Erythroblast (primary cell): ENCODE results near the gene SPATA25.
A peak's percentile ranks its signal among the peaks of the same experiment; 100 is the strongest.
"Not testable (repeated sequence)": the region's sequence is repeated elsewhere in the genome, so short reads cannot be mapped to it uniquely, and the experiment has no call there.

ENCODE experiments used
- DNase-seq, 2 experiments: peaks; one replicate each; lab custom pipeline; 2025; lab: John Stamatoyannopoulos, UW
- GATA1 ChIP-seq: IDR thresholded peaks from 2 replicates; pipeline ENCODE4 v1.6.1; 2011; ENCODE audit warnings: low read depth, mild to moderate bottlenecking, control low read depth, low read length, moderate library complexity
- POLR2A ChIP-seq: IDR thresholded peaks from 2 replicates; pipeline ENCODE4 v1.6.1; 2011; ENCODE audit warnings: mild to moderate bottlenecking, low read length

SPATA25 gene

DNA sequence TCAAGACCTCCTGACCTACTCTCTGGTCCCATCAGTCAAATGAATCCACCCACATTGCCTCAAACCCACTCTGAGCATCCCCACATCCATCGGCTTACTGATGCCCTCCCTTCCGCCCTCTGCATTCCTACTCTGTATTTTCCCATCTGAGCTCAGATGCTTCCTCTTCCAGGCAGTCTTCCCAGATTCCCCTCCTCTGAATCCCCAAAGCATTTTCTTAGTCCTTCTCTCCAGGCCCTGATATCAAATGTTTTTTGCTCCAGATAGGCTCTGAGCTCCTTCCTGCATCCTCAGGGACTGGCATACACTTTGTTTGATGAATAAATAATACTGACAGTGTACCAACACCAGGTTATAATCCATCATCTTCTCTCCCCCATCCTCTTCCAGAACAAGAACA lies 20.7 kb upstream of the SPATA25 start:
- TF ChIP-seq POLR2A (no peak), GATA1 (no peak)
- no peak for DNase-seq

DNA sequence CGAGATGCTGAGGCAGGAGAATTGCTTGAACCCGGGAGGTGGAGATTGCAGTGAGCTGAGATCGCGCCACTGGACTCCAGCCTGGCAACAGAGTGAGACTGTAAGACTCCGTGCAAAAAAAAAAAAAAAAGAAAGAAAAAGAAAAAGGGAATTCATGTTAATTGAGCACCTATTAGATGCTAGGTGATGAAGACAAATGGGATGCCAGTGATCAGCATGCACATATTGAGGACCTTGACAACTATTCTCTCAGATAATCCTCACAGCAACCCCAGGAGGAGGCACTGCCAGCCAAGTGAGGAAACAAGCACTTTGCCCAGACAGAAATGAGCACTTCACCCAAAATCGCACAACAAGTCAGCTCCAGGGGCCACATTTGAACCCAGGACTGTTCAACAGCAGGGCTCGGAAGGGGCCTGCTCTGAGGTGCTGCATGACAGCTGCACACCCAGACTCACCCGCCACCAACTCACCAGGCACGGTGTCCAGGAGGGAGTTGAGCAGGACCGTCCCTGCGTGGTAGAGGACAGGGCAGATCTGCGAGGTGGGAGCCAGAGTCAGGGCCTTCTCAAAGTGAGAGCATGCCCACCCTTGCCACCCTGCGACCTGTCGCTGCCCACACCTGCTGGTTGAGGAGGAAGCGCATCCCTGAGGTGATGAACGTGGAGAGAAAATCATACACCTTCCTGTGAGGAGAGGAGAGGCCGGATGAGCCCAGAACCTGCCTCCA lies 20.0 kb upstream of the SPATA25 start:
- TF ChIP-seq POLR2A (no peak), GATA1 (no peak)
- no peak for DNase-seq

DNA sequence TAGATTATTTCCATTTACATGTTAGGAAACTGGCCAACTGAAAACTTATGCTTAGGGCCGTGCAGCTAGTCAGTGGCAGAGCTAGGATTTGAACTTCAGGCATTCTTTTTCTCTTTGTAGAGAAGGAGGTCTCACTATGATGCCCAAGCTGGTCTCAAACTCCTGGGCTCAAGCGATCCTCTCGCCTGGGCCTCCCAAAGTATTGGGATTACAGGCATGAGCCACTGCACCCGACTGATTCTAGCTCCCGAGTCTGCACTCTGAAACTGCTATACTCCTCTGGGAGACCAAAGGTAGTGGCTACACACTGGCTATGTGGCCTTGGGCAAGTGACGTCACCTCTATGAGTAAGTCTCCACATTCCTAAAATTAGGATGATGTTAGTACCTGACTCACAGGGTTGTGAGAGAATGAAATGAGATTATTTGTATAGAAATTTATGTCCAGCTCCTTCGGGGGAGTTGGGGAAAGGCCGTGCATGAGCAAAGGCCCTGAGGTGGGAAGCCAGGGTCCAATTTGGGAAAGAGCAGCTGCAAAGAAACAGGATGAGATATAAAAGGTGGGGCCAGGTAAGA lies 18.2 kb upstream of the SPATA25 start:
- peak in 1 of 2 experiments; percentile 20 for DNase-seq

DNA sequence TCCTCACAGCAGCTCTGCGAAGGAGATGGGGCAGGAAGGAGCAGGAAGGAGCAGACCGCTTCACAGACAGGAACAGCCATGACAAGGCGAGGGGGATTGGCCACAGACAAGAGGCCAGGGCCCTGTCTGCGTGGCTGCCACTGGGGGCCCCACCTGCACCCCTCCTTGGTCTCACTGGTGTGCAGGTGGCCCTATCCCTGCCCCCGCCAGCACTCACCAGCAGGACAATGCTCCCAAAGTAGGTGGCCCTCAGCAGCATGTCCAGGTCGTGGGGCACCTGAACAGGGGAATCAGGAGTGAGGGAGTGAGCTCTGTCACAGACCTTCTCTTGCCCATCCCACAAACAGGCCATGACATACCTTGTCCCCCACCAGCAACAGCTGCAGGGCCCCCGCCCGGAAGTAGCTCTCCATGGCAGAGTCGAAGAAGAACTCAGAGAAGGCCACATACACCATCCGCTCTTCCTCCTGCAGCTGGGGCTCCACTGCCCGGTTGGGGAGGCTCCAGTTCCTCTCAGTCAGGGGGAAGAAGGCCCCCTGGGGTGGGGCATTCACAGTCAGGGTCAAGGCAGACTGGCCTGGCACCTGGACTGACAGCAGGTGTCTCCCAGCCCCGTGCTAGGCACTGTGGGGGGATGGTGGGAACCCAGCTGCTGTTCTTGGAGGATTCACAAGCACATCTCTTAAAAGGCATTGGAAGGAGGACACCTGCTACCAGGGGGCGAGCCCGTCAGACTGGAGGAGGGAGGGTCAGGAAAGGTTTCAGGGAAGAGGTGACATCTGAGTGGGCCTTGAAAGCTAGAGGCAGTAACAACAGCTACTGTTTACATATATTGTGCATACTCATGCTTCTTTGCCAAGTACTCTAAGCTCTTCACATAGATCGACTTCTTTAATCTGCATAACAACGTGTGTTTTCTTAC lies 17.4 kb upstream of the SPATA25 start:
- TF ChIP-seq GATA1 (no peak), POLR2A (no peak)
- no peak for DNase-seq

More for the DNA sequence above, 18.2 kb upstream of the SPATA25 start:
- TF ChIP-seq GATA1, result no peak
- no peak for TF ChIP-seq POLR2A

DNA sequence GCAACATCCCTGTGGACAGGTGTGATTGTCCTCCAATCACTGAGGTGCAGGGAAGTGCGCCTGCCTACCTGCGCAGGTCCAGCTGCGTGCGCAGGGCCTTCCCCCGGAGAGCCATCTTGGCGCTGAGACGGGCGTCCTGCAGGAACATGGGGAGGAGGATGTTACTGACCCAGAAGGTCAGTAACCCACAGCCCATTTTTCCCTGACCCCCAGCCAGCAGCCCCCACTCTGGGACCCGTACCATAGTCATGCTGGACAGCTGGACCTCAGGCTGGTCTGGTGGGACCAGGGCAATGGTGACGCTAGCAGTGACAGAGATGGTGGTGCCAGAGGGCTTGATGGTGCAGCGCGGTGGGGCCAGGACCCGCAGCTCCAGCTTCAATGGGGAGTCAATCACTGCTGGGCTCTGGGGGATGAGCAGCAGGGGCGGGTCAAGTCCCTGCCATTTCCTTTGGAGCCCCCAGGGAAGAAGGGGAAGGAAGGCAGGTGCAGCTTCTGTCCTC lies 14.8 kb upstream of the SPATA25 start:
- DNase-seq, result no peak
- TF ChIP-seq POLR2A (no peak), GATA1 (no peak)

DNA sequence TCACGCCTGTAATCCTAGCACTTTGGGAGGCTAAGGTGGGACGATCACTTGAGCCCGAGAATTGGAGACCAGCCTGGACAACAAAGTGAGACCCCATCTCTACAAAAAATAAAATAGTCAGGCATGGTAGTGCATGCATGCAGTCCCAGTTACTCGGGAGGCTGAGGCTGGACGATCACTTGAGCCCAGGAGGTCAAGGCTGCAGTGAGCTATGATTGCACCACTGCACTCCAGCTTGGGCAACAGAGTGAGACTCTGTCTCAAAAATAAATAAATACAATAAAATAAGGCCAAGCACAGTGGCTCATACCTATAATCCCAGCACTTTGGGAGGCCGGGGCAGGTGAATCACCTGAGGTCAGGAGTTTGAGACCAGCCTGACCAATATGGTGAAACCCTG lies 13.9 kb upstream of the SPATA25 start:
- DNase-seq, result not testable (repeated sequence)

DNA sequence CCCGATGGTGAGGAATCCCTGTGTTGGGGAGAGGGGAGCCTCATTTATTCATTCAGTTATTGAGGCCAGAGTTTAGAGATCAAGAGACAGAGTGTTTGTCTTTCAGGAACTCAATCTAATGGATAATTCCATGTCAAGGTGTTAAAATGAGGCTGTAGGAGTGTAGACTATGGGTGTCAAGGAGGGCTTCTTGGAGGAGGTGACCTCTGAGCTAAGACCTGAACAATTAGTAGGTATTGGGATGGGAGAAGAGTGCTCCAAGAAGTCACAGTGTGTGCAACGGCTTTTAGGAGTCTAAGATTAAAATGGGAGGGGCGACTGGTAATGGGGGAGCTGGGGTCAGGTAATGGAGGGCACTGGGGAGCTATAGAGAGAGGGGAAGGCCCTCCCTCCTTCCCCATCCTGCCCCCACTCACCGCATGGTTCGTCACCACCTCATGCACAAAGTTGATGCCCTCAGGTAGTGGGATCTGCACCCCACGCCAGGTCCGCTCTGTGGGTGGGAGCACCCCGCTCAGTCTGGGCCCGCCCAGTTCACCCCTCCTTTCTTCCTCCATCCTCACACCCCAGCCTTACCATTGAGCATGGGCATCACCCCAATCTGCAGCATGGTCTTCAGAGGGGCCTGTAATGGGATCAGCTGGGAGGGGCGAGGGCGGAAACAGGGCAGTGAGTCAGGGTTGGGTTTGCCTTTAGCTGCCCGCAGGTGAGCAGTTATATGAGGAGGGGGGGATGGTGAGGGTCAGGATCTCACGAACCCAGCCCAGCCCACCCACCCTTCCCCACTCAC lies 11.8 kb upstream of the SPATA25 start:
- TF ChIP-seq POLR2A, result no peak
- TF ChIP-seq GATA1, result no peak
- no peak for DNase-seq

DNA sequence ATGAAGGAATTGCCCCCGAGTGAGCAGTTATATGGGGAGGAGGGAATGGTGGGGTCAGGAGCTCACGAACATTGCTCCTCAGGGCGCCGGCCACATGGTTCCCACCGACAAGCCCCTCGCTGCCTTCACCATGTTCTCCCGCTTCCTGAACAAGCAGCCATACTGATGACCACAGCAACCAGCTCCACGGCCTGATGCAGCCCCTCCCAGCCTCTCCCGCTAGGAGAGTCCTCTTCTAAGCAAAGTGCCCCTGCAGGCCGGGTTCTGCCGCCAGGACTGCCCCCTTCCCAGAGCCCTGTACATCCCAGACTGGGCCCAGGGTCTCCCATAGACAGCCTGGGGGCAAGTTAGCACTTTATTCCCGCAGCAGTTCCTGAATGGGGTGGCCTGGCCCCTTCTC lies 10.9 kb upstream of the SPATA25 start:
- no peak for TF ChIP-seq POLR2A

DNA sequence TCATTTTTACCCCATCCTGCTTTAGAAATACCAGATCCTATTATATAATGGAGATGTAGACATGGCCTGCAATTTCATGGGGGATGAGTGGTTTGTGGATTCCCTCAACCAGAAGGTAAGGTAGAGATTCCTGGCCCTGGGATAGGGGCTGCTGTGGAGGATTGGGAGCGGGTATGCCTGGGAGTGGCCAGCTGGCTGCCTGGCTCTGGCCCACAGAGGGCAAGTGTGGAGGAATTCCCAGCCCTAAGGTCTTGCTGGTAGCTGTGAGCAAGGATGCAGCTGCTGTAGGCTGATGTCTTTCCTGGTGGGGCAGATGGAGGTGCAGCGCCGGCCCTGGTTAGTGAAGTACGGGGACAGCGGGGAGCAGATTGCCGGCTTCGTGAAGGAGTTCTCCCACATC lies 10.3 kb upstream of the SPATA25 start:
- DNase-seq, result no peak
- TF ChIP-seq GATA1 (no peak), POLR2A (no peak)

More for the DNA sequence above, 10.9 kb upstream of the SPATA25 start:
- DNase-seq, result no peak

DNA sequence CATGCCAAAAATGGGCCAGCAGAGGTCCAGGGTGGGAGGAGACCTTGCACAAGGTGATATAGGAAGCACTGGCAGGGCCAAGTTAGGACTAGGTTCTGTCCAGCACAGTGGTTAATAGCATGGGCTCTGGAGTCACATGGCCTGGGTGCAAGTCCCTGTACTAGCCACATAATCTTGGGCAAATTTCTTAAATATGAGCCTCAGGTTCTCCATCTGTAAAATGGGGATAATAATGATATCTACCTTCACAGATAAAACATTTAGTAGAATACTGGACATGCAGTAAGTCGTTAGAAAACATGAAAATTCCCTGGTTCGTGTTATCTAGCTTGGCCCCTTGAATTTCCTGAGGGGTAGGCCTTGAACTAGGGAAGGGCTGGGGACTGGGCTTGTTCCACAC lies 9.9 kb upstream of the SPATA25 start:
- DNase-seq, result no peak
- TF ChIP-seq POLR2A, result no peak
- TF ChIP-seq GATA1, result no peak

DNA sequence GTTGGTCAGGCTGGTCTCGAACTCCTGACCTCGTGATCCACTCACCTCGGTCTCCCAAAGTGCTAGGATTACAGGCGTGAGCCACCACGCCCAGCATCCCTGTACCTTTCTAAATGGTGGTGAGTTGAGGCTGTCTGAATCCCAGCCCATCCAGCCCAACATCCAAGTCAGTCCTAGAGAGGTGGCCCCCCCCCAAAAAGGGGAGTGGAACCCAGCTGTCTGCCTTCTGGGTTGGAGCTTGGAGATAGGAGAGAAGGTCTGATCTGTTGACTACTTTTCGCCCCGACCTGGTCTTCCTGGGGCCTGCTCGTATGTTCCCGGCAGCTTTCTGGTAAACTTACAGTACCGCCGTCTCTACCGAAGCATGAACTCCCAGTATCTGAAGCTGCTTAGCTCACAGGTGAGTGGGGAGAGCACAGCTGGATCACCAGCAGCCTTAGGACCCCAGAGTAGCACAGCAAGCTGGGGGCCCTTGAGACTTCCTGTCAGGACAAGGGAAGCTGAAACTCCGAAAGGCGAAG lies 9.3 kb upstream of the SPATA25 start:
- no peak for DNase-seq

DNA sequence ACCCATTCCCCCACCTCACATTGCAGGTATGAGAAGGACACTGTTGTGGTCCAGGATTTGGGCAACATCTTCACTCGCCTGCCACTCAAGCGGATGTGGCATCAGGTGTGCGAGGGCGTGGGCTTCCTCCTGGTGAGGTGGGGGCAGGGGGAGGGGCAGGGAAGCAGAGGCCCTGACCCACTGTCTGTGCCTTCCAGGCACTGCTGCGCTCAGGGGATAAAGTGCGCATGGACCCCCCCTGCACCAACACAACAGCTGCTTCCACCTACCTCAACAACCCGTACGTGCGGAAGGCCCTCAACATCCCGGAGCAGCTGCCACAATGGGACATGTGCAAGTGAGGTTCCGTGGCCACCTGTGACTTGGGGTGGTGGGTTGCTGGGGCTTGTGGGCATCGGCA lies 7.4 kb upstream of the SPATA25 start:
- no peak for DNase-seq
- TF ChIP-seq GATA1 (no peak), POLR2A (no peak)

More for the DNA sequence above, 9.3 kb upstream of the SPATA25 start:
- no peak for TF ChIP-seq GATA1
- no peak for TF ChIP-seq POLR2A

DNA sequence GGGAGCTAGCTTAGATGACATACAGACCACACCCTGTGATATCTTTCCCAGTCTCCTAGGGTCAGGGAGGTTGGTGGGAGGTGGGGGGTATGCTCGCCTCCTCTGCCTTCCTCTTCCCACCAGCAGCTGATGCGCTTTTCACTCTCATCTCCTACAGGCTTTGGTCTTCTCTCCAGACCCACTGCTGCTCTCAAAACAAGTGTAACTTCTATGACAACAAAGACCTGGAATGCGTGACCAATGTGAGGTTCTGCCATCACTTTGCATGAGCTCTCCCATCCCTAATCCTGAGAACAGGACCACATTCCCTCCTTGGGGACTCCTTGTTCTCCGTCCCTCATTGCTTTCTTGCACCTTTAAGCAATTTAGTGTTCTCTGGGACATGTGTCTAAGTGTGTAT lies 6.4 kb upstream of the SPATA25 start:
- TF ChIP-seq POLR2A, result no peak
- TF ChIP-seq GATA1, result no peak
- no peak for DNase-seq
